ENCODE measurements around the gene LDLRAD2. TPM values are rescaled to one million over a fixed set of nuclear protein-coding genes. Genes with fewer than 3 reads are reported as not detected.

LDLRAD2 gene
- total RNA-seq, 1 donor from 2014 or later = 1.1 TPM

GRCh38 chr1:21820597-21821232 is 8.7 kb downstream of the LDLRAD2 start:
- no peaks in the 10 kb centered on the region for H3K4me1 Mint-ChIP-seq
- no peak overlapping the region for H3K27ac Mint-ChIP-seq
- no peak overlapping the region for H3K4me3 Mint-ChIP-seq
- H3K9me3 Mint-ChIP-seq = no peaks in the 10 kb centered on the region
- H3K36me3 Mint-ChIP-seq = peaks cover 23% of the 10 kb centered on the region
- no peak for DNase-seq (ENCODE audit: low spot score in 2 of 2, unreplicated experiment in 2 of 2)
- TF ChIP-seq CTCF (IDR thresholded peaks at IDR 0.05; ENCODE audit: unreplicated experiment) = no peak
- no peaks in the 10 kb centered on the region for H3K27me3 Mint-ChIP-seq (ENCODE audit: low read depth)

GRCh38 chr1:21821385-21822019 is 9.4 kb downstream of the LDLRAD2 start:
- TF ChIP-seq CTCF (IDR thresholded peaks at IDR 0.05; ENCODE audit: unreplicated experiment) = no peak
- Mint-ChIP-seq H3K4me1 (no peaks in the 10 kb centered on the region), H3K36me3 (peaks cover 28% of the 10 kb centered on the region), H3K27me3 (ENCODE audit: low read depth) (no peaks in the 10 kb centered on the region), H3K4me3 (no peak overlapping the region), H3K9me3 (no peaks in the 10 kb centered on the region), H3K27ac (no peak overlapping the region)
- no peak for DNase-seq (ENCODE audit: low spot score in 2 of 2, unreplicated experiment in 2 of 2)

- no peaks in the 10 kb centered on the region for H3K27me3 Mint-ChIP-seq (ENCODE audit: low read depth)
Observed at GRCh38 chr1:21822349-21822748, 10.3 kb downstream of the LDLRAD2 start.

GRCh38 chr1:21823206-21823979 is 11.3 kb downstream of the LDLRAD2 start:
- TF ChIP-seq CTCF (IDR thresholded peaks at IDR 0.05; ENCODE audit: unreplicated experiment) = no peak
- DNase-seq (ENCODE audit: low spot score in 2 of 2, unreplicated experiment in 2 of 2) = no peak
- H3K27me3 Mint-ChIP-seq (ENCODE audit: low read depth) = no peaks in the 10 kb centered on the region
- H3K9me3 Mint-ChIP-seq = no peaks in the 10 kb centered on the region
- H3K36me3 Mint-ChIP-seq = peaks cover 40% of the 10 kb centered on the region
- H3K4me3 Mint-ChIP-seq = no peak overlapping the region
- no peak overlapping the region for H3K27ac Mint-ChIP-seq
- no peaks in the 10 kb centered on the region for H3K4me1 Mint-ChIP-seq

More at GRCh38 chr1:21822349-21822748, 10.3 kb downstream of the LDLRAD2 start:
- Mint-ChIP-seq H3K9me3 (no peaks in the 10 kb centered on the region), H3K27ac (no peak overlapping the region), H3K4me1 (no peaks in the 10 kb centered on the region), H3K36me3 (peaks cover 31% of the 10 kb centered on the region), H3K4me3 (no peak overlapping the region)
- DNase-seq (ENCODE audit: low spot score in 2 of 2, unreplicated experiment in 2 of 2) = no peak
- no peak for TF ChIP-seq CTCF (IDR thresholded peaks at IDR 0.05; ENCODE audit: unreplicated experiment)

GRCh38 chr1:21823980-21824702 is 12.1 kb downstream of the LDLRAD2 start:
- no peaks in the 10 kb centered on the region for H3K4me1 Mint-ChIP-seq
- DNase-seq (ENCODE audit: low spot score in 2 of 2, unreplicated experiment in 2 of 2) = no peak
- TF ChIP-seq CTCF (IDR thresholded peaks at IDR 0.05; ENCODE audit: unreplicated experiment) = no peak
- H3K27ac Mint-ChIP-seq = no peak overlapping the region
- H3K27me3 Mint-ChIP-seq (ENCODE audit: low read depth) = no peaks in the 10 kb centered on the region
- no peaks in the 10 kb centered on the region for H3K9me3 Mint-ChIP-seq
- H3K4me3 Mint-ChIP-seq = no peak overlapping the region
- peaks cover 42% of the 10 kb centered on the region for H3K36me3 Mint-ChIP-seq
